ENCODE measurements around the gene DNM1.

DNA sequence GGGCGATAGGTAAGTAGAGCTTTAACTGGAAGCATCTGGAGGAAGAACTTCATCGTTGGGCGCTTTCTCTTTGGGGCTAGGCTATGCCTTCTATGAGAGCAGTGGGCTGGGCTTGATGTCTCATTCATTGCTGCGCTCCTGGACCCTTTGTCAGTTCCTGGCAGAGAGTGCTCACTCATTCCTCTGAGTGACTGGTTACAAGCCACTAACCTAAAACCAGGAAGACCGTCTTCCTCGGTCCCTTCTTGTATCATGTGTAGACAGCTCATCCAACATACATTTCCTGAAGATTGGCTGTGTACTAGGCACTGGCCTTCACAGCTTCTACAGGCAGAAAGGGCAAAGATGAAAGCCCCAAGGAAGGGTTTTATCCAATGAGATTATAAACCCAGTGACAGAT is 79.3 kb downstream of the DNM1 start:
- TF ChIP-seq EZH2 (IDR thresholded peaks at IDR 0.05; ENCODE audit: borderline replicate concordance, low read length) (no peak), CTCF (conservative IDR thresholded peaks at IDR 0.05 in 1 of 2, IDR thresholded peaks at IDR 0.05 in 1 of 2; ENCODE audit: extremely low read depth in 1 of 2, insufficient read depth in 1 of 2, low read depth in 1 of 2, low read length in 2 of 2) (no peak)
